GM19351 (cell line): Measurements from ENCODE around the gene TKFC.
"Not testable (repeated sequence)": the region's sequence is repeated elsewhere in the genome, so short reads cannot be mapped to it uniquely, and the experiment has no call there.

Experiments used
- ATAC-seq: cut with Tn5 transposase; IDR thresholded peaks from one replicate; pipeline ENCODE4 v1.9.1; 2021; ENCODE audit warnings: mild to moderate bottlenecking, moderate library complexity; ENCODE audit not compliant: unreplicated experiment

TKFC gene

GRCh38 chr11:61362542-61362875, 29.5 kb downstream of the TKFC start:
- ATAC-seq, result no peak

- ATAC-seq, result no peak
These were observed 31.1 kb downstream of the TKFC start for GRCh38 chr11:61364012-61364675.

GRCh38 chr11:61367406-61367805, 34.4 kb downstream of the TKFC start:
- ATAC-seq, result no peak

- no peak for ATAC-seq
These were observed 35.6 kb downstream of the TKFC start for GRCh38 chr11:61368646-61369045.

GRCh38 chr11:61369372-61370348, 36.6 kb downstream of the TKFC start:
- no peak for ATAC-seq

- ATAC-seq, result no peak
These were observed 37.4 kb downstream of the TKFC start for GRCh38 chr11:61370349-61371005.

- no peak for ATAC-seq
These were observed 39.8 kb downstream of the TKFC start for GRCh38 chr11:61372659-61373420.

- no peak for ATAC-seq
These were observed 42.7 kb downstream of the TKFC start for GRCh38 chr11:61375761-61376108.

GRCh38 chr11:61377461-61378160, 44.6 kb downstream of the TKFC start:
- no peak for ATAC-seq

- no peak for ATAC-seq
These were observed 45.8 kb downstream of the TKFC start for GRCh38 chr11:61378713-61379313.

GRCh38 chr11:61380884-61381283, 47.9 kb downstream of the TKFC start:
- no peak for ATAC-seq

GRCh38 chr11:61383859-61384258, 50.8 kb downstream of the TKFC start:
- not testable (repeated sequence) for ATAC-seq

- ATAC-seq, result no peak
These were observed 51.5 kb downstream of the TKFC start for GRCh38 chr11:61384271-61385242.

- ATAC-seq, result no peak
These were observed 57.1 kb downstream of the TKFC start for GRCh38 chr11:61390161-61390560.

GRCh38 chr11:61392981-61393595, 60.1 kb downstream of the TKFC start:
- no peak for ATAC-seq
